RKO (cell line): ENCODE measurements around the gene VSIR.

Source experiments
- DNase-seq: peaks from one replicate; pipeline ENCODE4 v3.0.0-alpha.2; 2016; ENCODE audit warnings: low spot score

VSIR gene

GRCh38 chr10:71782221-71782916 is 9.0 kb upstream of the VSIR start:
- no peak for DNase-seq

GRCh38 chr10:71780719-71781118 is 7.4 kb upstream of the VSIR start:
- no peak for DNase-seq

- DNase-seq: no peak
Measured at GRCh38 chr10:71780156-71780555, 6.8 kb upstream of the VSIR start.

- no peak for DNase-seq
Measured at GRCh38 chr10:71779641-71780040, 6.3 kb upstream of the VSIR start.

- DNase-seq: no peak
Measured at GRCh38 chr10:71778071-71778825, 4.9 kb upstream of the VSIR start.

GRCh38 chr10:71777213-71777985 is 4.1 kb upstream of the VSIR start:
- no peak for DNase-seq

- DNase-seq: no peak
Measured at GRCh38 chr10:71776481-71776925, 3.2 kb upstream of the VSIR start.

GRCh38 chr10:71774916-71775702 is 1.8 kb upstream of the VSIR start:
- no peak for DNase-seq

- no peak for DNase-seq
Measured at GRCh38 chr10:71772832-71773220, 494 bp downstream of the VSIR start.

- DNase-seq: peak; percentile 7
Measured at GRCh38 chr10:71771821-71772617, 1.3 kb downstream of the VSIR start.

GRCh38 chr10:71771204-71771603 is 2.1 kb downstream of the VSIR start:
- DNase-seq: no peak

- no peak for DNase-seq
Measured at GRCh38 chr10:71770789-71771188, 2.5 kb downstream of the VSIR start.

- no peak for DNase-seq
Measured at GRCh38 chr10:71770255-71770654, 3.1 kb downstream of the VSIR start.

- DNase-seq: no peak
Measured at GRCh38 chr10:71769279-71769823, 4.0 kb downstream of the VSIR start.

- DNase-seq: no peak
Measured at GRCh38 chr10:71767420-71768035, 5.8 kb downstream of the VSIR start.

- peak; percentile 55 for DNase-seq
Measured at GRCh38 chr10:71766717-71767419, 6.5 kb downstream of the VSIR start.

- no peak for DNase-seq
Measured at GRCh38 chr10:71765906-71766716, 7.2 kb downstream of the VSIR start.

GRCh38 chr10:71765176-71765904 is 8.0 kb downstream of the VSIR start:
- no peak for DNase-seq
